Measurements from ENCODE around the gene PALM3. TPM values are rescaled to one million over a fixed set of nuclear protein-coding genes. Genes with fewer than 3 reads are reported as not detected.

Gene PALM3
- total and polyA plus RNA-seq, 10 of the 15 experiments (the other 5 are each of a cell fraction or from before 2014, with no cell fraction given): 0.07 TPM; not detected in 9

- FAIRE-seq (no peak), ATAC-seq (no peak), DNase-seq (ENCODE audit: low read depth, low spot score) (no peak)
- intact Hi-C loops (cut with micrococcal nuclease; ENCODE audit: unreplicated experiment) (no loop called here), in situ Hi-C loops (cut with MboI) (loop anchor here (25.0 kb wide), 1 partner anchor 775 kb away; no protein-coding TSS in a partner anchor)
- TF ChIP-seq FOXM1 (IDR thresholded peaks at IDR 0.05; ENCODE audit: low read depth, low read length) (no peak), MLLT1 (IDR thresholded peaks at IDR 0.05) (no peak), CHD1 (IDR thresholded peaks at IDR 0.05; ENCODE audit: low read depth, low read length) (no peak), ZZZ3 (IDR thresholded peaks at IDR 0.05; ENCODE audit: control insufficient read depth, insufficient read length, low read depth) (no peak), MEF2B (IDR thresholded peaks at IDR 0.05; ENCODE audit: partially characterized antibody, poor library complexity, severe bottlenecking) (no peak), NBN (IDR thresholded peaks at IDR 0.05) (no peak), SIN3A (IDR thresholded peaks at IDR 0.05; ENCODE audit: low read depth, low read length) (no peak), LARP7 (IDR thresholded peaks at IDR 0.05) (no peak), HCFC1 (IDR thresholded peaks at IDR 0.05; ENCODE audit: low read length) (no peak), TBL1XR1 (IDR thresholded peaks at IDR 0.05; ENCODE audit: low read depth, low read length) (no peak), BRCA1 (IDR thresholded peaks at IDR 0.05; ENCODE audit: low read depth, low read length) (no peak)
- H3K9ac ChIP-seq (ENCODE audit: control insufficient read depth, insufficient read depth, low read length): no peak overlapping the region
- no peaks in the 10 kb centered on the region for H3K9me3 ChIP-seq (replicated peaks; ENCODE audit: control insufficient read depth, insufficient read depth, low read length)
- no peaks in the 10 kb centered on the region for H3K79me2 ChIP-seq (ENCODE audit: control insufficient read depth, insufficient read depth, low read length)
- no peak overlapping the region for H2AFZ ChIP-seq (ENCODE audit: control insufficient read depth, low read depth, low read length)
- 33% methylated on average over 5 of the region's 5 CpGs for WGBS (ENCODE audit: insufficient coverage, insufficient replicate concordance, low lambda C conversion rate, missing lambda C conversion rate)
- ChIA-PET SMC1A (ENCODE audit: uncharacterized antibody, unreplicated experiment) (no interaction called here), POLR2A (no interaction called here), CTCF (interaction anchor here (1.3 kb wide), 1 partner anchor 9 kb away, joined by 3 read pairs; no protein-coding TSS in a partner anchor), RAD21 (ENCODE audit: unreplicated experiment) (no interaction called here)
- H3K4me3 ChIP-seq: no peak overlapping the region
- no peak overlapping the region for H3K4me2 ChIP-seq (ENCODE audit: control insufficient read depth, insufficient read depth)
- no peak overlapping the region for H3K27ac ChIP-seq (ENCODE audit: control insufficient read depth, insufficient read depth)
- H3K27me3 ChIP-seq (replicated peaks in 1 of 2; ENCODE audit: control insufficient read depth in 2 of 2, insufficient read depth in 2 of 2, low read length in 1 of 2): peaks cover 0 to 6% of the 10 kb centered on the region in 2 experiments; a peak in 3 of 4 replicates
- H3K4me1 ChIP-seq (ENCODE audit: control insufficient read depth, insufficient read depth, low read length): no peaks in the 10 kb centered on the region
- BruUV-seq (replicated peaks): no TSS peak
- no peaks in the 10 kb centered on the region; the same call in 1 of the 2 replicates for H4K20me1 ChIP-seq (ENCODE audit: control insufficient read depth, insufficient read depth)
- H3K36me3 ChIP-seq (ENCODE audit: control insufficient read depth in 2 of 2, insufficient read depth in 2 of 2, low read length in 1 of 2): no peaks in the 10 kb centered on the region
Measured at GRCh38 chr19:14062558-14062855, 631 bp upstream of the PALM3 start.

Measured in GM12878 (cell line).